HL-60 (cell line): ENCODE results near the gene PSMD8.

ENCODE experiments used
- GABPA ChIP-seq: IDR thresholded peaks from 2 replicates; pipeline ENCODE4 v1.6.1; 2012; ENCODE audit warnings: low read depth
- TF ChIP-seq, protein P1 (sequence below): IDR thresholded peaks from one replicate; pipeline ENCODE4 v1.5.1; 2011; ENCODE audit warnings: low read length, control low read depth, inconsistent platforms; ENCODE audit not compliant: insufficient read depth

- TF ChIP-seq, protein P1, sequence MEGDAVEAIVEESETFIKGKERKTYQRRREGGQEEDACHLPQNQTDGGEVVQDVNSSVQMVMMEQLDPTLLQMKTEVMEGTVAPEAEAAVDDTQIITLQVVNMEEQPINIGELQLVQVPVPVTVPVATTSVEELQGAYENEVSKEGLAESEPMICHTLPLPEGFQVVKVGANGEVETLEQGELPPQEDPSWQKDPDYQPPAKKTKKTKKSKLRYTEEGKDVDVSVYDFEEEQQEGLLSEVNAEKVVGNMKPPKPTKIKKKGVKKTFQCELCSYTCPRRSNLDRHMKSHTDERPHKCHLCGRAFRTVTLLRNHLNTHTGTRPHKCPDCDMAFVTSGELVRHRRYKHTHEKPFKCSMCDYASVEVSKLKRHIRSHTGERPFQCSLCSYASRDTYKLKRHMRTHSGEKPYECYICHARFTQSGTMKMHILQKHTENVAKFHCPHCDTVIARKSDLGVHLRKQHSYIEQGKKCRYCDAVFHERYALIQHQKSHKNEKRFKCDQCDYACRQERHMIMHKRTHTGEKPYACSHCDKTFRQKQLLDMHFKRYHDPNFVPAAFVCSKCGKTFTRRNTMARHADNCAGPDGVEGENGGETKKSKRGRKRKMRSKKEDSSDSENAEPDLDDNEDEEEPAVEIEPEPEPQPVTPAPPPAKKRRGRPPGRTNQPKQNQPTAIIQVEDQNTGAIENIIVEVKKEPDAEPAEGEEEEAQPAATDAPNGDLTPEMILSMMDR: no peak
- no peak for TF ChIP-seq GABPA
Observed at GRCh38 chr19:38331728-38332127, 42.6 kb upstream of the PSMD8 start.
